SK-N-SH (cell line): ENCODE measurements around the gene CSHL1. TPM values are rescaled to one million over a fixed set of nuclear protein-coding genes. Genes with fewer than 3 reads are reported as not detected.
"Not testable (repeated sequence)": the region's sequence is repeated elsewhere in the genome, so short reads cannot be mapped to it uniquely, and the experiment has no call there.

Experiments used
- CTCF ChIA-PET: fragments of 300-600, 350-600 bp; formaldehyde crosslinking; extraction: SDS; loops from one replicate; lab custom pipeline; 2021; lab: Yijun Ruan, JAX
- POLR2A ChIA-PET: fragments of 350-600 bp; sonication (Branson Sonifier 250); formaldehyde crosslinking; extraction: SDS; loops from one replicate; lab custom pipeline; 2020; ENCODE audit warnings: antibody characterized with exemption, inconsistent platforms; lab: Yijun Ruan, JAX
- DNase-seq: peaks from one replicate; pipeline ENCODE4 v3.0.0; 2012
- H2AFZ ChIP-seq: fragments of 200-600 bp; sonication (generic); 2 replicates; pipeline ENCODE4 v1.8.1; 2016; ENCODE audit warnings: antibody characterized with exemption, mild to moderate bottlenecking, low read depth
- H3F3A ChIP-seq: fragments of 200-600 bp; sonication (generic); replicated peaks from 2 replicates; pipeline ENCODE3; 2016; ENCODE audit warnings: antibody characterized with exemption, mild to moderate bottlenecking; ENCODE audit not compliant: insufficient read depth
- H3K27ac ChIP-seq, 2 experiments: fragments of 200-500 bp in 1 of 2; fragments of 200-600 bp in 1 of 2; sonication (Bioruptor generic) in 1 of 2; sonication (generic), shearing (Covaris generic) in 1 of 2; 2 replicates each; pipeline versions ENCODE4 v1.5.1 to v1.6.1; 2014 to 2016; ENCODE audit warnings: low read depth in 2 of 2, inconsistent platforms in 1 of 2, low read length in 1 of 2, mild to moderate bottlenecking in 1 of 2, mixed read lengths in 1 of 2
- H3K27me3 ChIP-seq: fragments of 200-600 bp; sonication (generic), shearing (Covaris generic); 2 replicates; pipeline ENCODE4 v1.6.1; 2016; ENCODE audit warnings: mixed run types; ENCODE audit not compliant: insufficient read depth
- H3K36me3 ChIP-seq, 2 experiments: fragments of 200-500 bp in 1 of 2; fragments of 200-600 bp in 1 of 2; sonication (Bioruptor generic) in 1 of 2; sonication (generic) in 1 of 2; replicated peaks in 1 of 2; 2 replicates each; pipeline versions ENCODE3 to v1.5.1; 2014 to 2016; ENCODE audit warnings: low read length in 1 of 2, mild to moderate bottlenecking in 1 of 2; ENCODE audit not compliant: insufficient read depth in 2 of 2, control insufficient read depth in 1 of 2
- H3K4me1 ChIP-seq, 2 experiments: fragments of 200-500 bp in 1 of 2; fragments of 200-600 bp in 1 of 2; sonication (Bioruptor generic) in 1 of 2; sonication (generic), shearing (Covaris generic) in 1 of 2; 2 replicates each; pipeline versions ENCODE4 v1.5.1 to v1.6.1; 2014 to 2016; ENCODE audit warnings: low read depth in 1 of 2, low read length in 1 of 2, mixed run types in 1 of 2; ENCODE audit not compliant: insufficient read depth in 2 of 2, control insufficient read depth in 1 of 2
- H3K4me2 ChIP-seq: fragments of 200-600 bp; sonication (generic), shearing (Covaris generic); 2 replicates; pipeline ENCODE4 v1.6.1; 2017; ENCODE audit warnings: mixed run types
- H3K4me3 ChIP-seq, 2 experiments: fragments of 200-500 bp in 1 of 2; fragments of 200-600 bp in 1 of 2; sonication (Bioruptor generic) in 1 of 2; sonication (generic), shearing (Covaris generic) in 1 of 2; 2 replicates each; pipeline versions ENCODE4 v1.5.1 to v1.8.1; 2014 to 2016; ENCODE audit warnings: low read depth in 2 of 2, inconsistent platforms in 1 of 2, low read length in 1 of 2, mild to moderate bottlenecking in 1 of 2, mixed read lengths in 1 of 2, moderate library complexity in 1 of 2
- H3K79me2 ChIP-seq: fragments of 200-600 bp; sonication (generic); 2 replicates; pipeline ENCODE4 v1.8.1; 2017; ENCODE audit warnings: mild to moderate bottlenecking; ENCODE audit not compliant: insufficient read depth
- H3K9ac ChIP-seq: fragments of 200-600 bp; sonication (generic); 2 replicates; pipeline ENCODE4 v1.6.1; 2017; ENCODE audit warnings: mixed run types
- H3K9me2 ChIP-seq: fragments of 200-600 bp; sonication (generic); 2 replicates; pipeline ENCODE4 v1.6.1; 2017; ENCODE audit warnings: mixed run types
- H3K9me3 ChIP-seq: fragments of 200-600 bp; sonication (generic); 2 replicates; pipeline ENCODE4 v1.6.1; 2017; ENCODE audit warnings: mixed run types, mild to moderate bottlenecking, moderate library complexity
- H4K20me1 ChIP-seq: fragments of 200-600 bp; sonication (generic); 2 replicates; pipeline ENCODE4 v1.6.1; 2017; ENCODE audit warnings: mild to moderate bottlenecking, mixed run types; ENCODE audit not compliant: insufficient read depth
- CHD2 ChIP-seq: fragments of 150-350 bp; IDR thresholded peaks from 2 replicates; pipeline ENCODE4 v1.6.1; 2018; ENCODE audit warnings: low read length; ENCODE audit not compliant: partially characterized antibody
- EP300 ChIP-seq, 2 experiments: IDR thresholded peaks; 2 replicates each; pipeline versions ENCODE4 v1.4.0 to v1.6.1; 2012; ENCODE audit warnings: borderline replicate concordance in 1 of 2, low read depth in 1 of 2, low read length in 1 of 2
- EZH2phosphoT487 ChIP-seq: fragments of 200-600 bp; sonication (generic); IDR thresholded peaks from 2 replicates; pipeline ENCODE4 v1.6.1; 2017; ENCODE audit warnings: low read depth, mixed run types, mild to moderate bottlenecking, antibody characterized with exemption, moderate library complexity, borderline replicate concordance
- GABPA ChIP-seq: IDR thresholded peaks from 2 replicates; pipeline ENCODE4 v1.4.0; 2012; ENCODE audit warnings: low read depth, mild to moderate bottlenecking
- RAD21 ChIP-seq: IDR thresholded peaks from 2 replicates; pipeline ENCODE4 v1.6.1; 2012; ENCODE audit warnings: mild to moderate bottlenecking, low read length
- RCOR1 ChIP-seq: fragments of 150-350 bp; IDR thresholded peaks from 2 replicates; pipeline ENCODE4 v1.6.1; 2017; ENCODE audit warnings: antibody characterized with exemption, low read length
- REST ChIP-seq: IDR thresholded peaks from 2 replicates; pipeline ENCODE4 v1.6.1; 2012; ENCODE audit warnings: mild to moderate bottlenecking, low read depth, low read length, moderate library complexity
- RFX5 ChIP-seq: IDR thresholded peaks from 2 replicates; pipeline ENCODE4 v1.6.1; 2012; ENCODE audit warnings: mild to moderate bottlenecking, improper control_type of control experiment, low read length
- RXRA ChIP-seq: IDR thresholded peaks from 2 replicates; pipeline ENCODE4 v1.4.0; 2012; ENCODE audit warnings: low read depth, mild to moderate bottlenecking, borderline replicate concordance
- SIN3A ChIP-seq: IDR thresholded peaks from 2 replicates; pipeline ENCODE4 v1.6.1; 2012; ENCODE audit warnings: low read depth, mild to moderate bottlenecking, low read length, moderate library complexity, borderline replicate concordance
- SMC3 ChIP-seq: IDR thresholded peaks from 2 replicates; pipeline ENCODE4 v1.6.1; 2012; ENCODE audit warnings: low read depth, low read length, improper control_type of control experiment
- TCF12 ChIP-seq: IDR thresholded peaks from 2 replicates; pipeline ENCODE4 v1.4.0; 2012
- TEAD4 ChIP-seq: IDR thresholded peaks from 2 replicates; pipeline ENCODE4 v1.4.0; 2012; ENCODE audit warnings: mild to moderate bottlenecking, borderline replicate concordance; ENCODE audit not compliant: insufficient read depth
- USF1 ChIP-seq: IDR thresholded peaks from 2 replicates; pipeline ENCODE4 v1.4.0; 2012; ENCODE audit warnings: low read depth, borderline replicate concordance
- ZBTB33 ChIP-seq: IDR thresholded peaks from 2 replicates; pipeline ENCODE4 v1.4.0; 2012; ENCODE audit warnings: low read depth, borderline replicate concordance
- WGBS: methylation state at CpG from one replicate; pipeline ENCODE4 v1.1.6; 2017; ENCODE audit warnings: low lambda C conversion rate; 5-methylcytosine and 5-hydroxymethylcytosine counted together
- polyA plus RNA-seq, 3 experiments: library from polyadenylated mRNA; depleted of rRNA; stranded (reverse); fragments of >200 nt; gene quantifications; 2 replicates each; pipeline ENCODE4 v1.2.3, GENCODE V29; 2012

CSHL1 gene
- polyA plus RNA-seq, 1 of the 3 experiments (the other 2 are of a cell fraction), result not detected

- Histone ChIP-seq H3K36me3 (no peaks in the 10 kb centered on the region), H3K79me2 (no peaks in the 10 kb centered on the region), H3K4me2 (no peak overlapping the region), H3K27ac (no peak overlapping the region), H3F3A (no peaks in the 10 kb centered on the region), H3K9me2 (no peaks in the 10 kb centered on the region)
- 50% methylated on average over 13 of the region's 13 CpGs for WGBS
- no peak for DNase-seq
- TF ChIP-seq RCOR1 (no peak), RXRA (no peak), ZBTB33 (no peak), TCF12 (no peak), REST (no peak), RAD21 (no peak), GABPA (no peak), EZH2phosphoT487 (no peak), USF1 (no peak), SIN3A (no peak), TEAD4 (no peak), EP300 (IDR thresholded peaks at IDR 0.05; ENCODE audit: borderline replicate concordance in 1 of 2, low read depth in 1 of 2, low read length in 1 of 2) (no peak), RFX5 (no peak), CHD2 (no peak), SMC3 (no peak)
- TF ChIP-seq, all 33 proteins: peak for 0
- peaks cover 46% of the 10 kb centered on the region for H3K27me3 ChIP-seq
- H3K4me1 ChIP-seq, result no peaks in the 10 kb centered on the region
- no peaks in the 10 kb centered on the region for H4K20me1 ChIP-seq
- H2AFZ ChIP-seq, result no peak overlapping the region
- ChIA-PET POLR2A (interaction anchor here (1.5 kb wide), 1 partner anchor 212 kb away, joined by 3 read pairs; the partner anchor contains the start of gene ERN1), CTCF (interaction anchor here (1.7 to 6.7 kb wide), 16 partner anchors 14 to 502 kb away, joined by 6 to 214 read pairs (median 30); partner anchors contain the start of genes CD79B, ERN1 and PRR29)
- no peak overlapping the region for H3K9ac ChIP-seq
- no peak overlapping the region for H3K4me3 ChIP-seq
- H3K9me3 ChIP-seq, result no peaks in the 10 kb centered on the region
Observed at GRCh38 chr17:63917646-63918045, 6.6 kb upstream of the CSHL1 start.

- CTCF ChIA-PET, result interaction anchor here (3.4 to 6.7 kb wide), 9 partner anchors 14 to 215 kb away, joined by 27 to 214 read pairs (median 63); partner anchors contain the start of genes CD79B, ERN1 and PRR29
- 71% methylated on average over 11 of the region's 11 CpGs for WGBS
- H3K4me1 ChIP-seq, H3K9ac ChIP-seq, H3K79me2 ChIP-seq, H3F3A ChIP-seq, H4K20me1 ChIP-seq, H3K9me3 ChIP-seq, H2AFZ ChIP-seq, H3K4me3 ChIP-seq, H3K27ac ChIP-seq, DNase-seq, H3K4me2 ChIP-seq, H3K36me3 ChIP-seq, H3K9me2 ChIP-seq: not testable (repeated sequence)
- POLR2A ChIA-PET, result interaction anchor here (1.5 kb wide), 1 partner anchor 213 kb away, joined by 3 read pairs; the partner anchor contains the start of gene ERN1
- peaks cover 50% of the 10 kb centered on the region for H3K27me3 ChIP-seq
Observed at GRCh38 chr17:63917206-63917605, 6.1 kb upstream of the CSHL1 start.
